Smooth muscle cell (in vitro differentiated cells): Measurements from ENCODE around the gene IGFALS. TPM values are rescaled to one million over a fixed set of nuclear protein-coding genes. Genes with fewer than 3 reads are reported as not detected.

Experiments used
- DNase-seq: peaks from one replicate; lab custom pipeline; 2025; ENCODE audit not compliant: unreplicated experiment; lab: John Stamatoyannopoulos, UW
- H2AFZ ChIP-seq: fragments of 200-600 bp; sonication (generic); 2 replicates; pipeline ENCODE4 v1.6.0; 2016; ENCODE audit warnings: antibody characterized with exemption, low read depth, mild to moderate bottlenecking
- H3F3A ChIP-seq: fragments of 200-600 bp; sonication (generic); 2 replicates; pipeline ENCODE4 v1.6.0; 2017; ENCODE audit warnings: antibody characterized with exemption, low read depth
- H3K27ac ChIP-seq: fragments of 200-600 bp; sonication (generic); 2 replicates; pipeline ENCODE4 v1.5.1; 2016; ENCODE audit warnings: low read depth, mild to moderate bottlenecking
- H3K27me3 ChIP-seq: fragments of 200-600 bp; sonication (generic); 2 replicates; pipeline ENCODE4 v1.6.1; 2016; ENCODE audit warnings: low read depth, mild to moderate bottlenecking
- H3K36me3 ChIP-seq: fragments of 200-600 bp; sonication (generic); 2 replicates; pipeline ENCODE4 v1.5.1; 2016; ENCODE audit warnings: low read depth
- H3K4me1 ChIP-seq: fragments of 200-600 bp; sonication (generic); 2 replicates; pipeline ENCODE4 v1.5.1; 2016; ENCODE audit warnings: low read depth
- H3K4me2 ChIP-seq: fragments of 200-600 bp; sonication (generic); 2 replicates; pipeline ENCODE4 v1.6.0; 2016; ENCODE audit warnings: mild to moderate bottlenecking
- H3K4me3 ChIP-seq: fragments of 200-600 bp; sonication (generic); 2 replicates; pipeline ENCODE4 v1.5.1; 2016; ENCODE audit warnings: mild to moderate bottlenecking
- H3K79me2 ChIP-seq: fragments of 200-600 bp; sonication (generic); 2 replicates; pipeline ENCODE4 v1.6.0; 2016; ENCODE audit warnings: low read depth, mild to moderate bottlenecking
- H3K9ac ChIP-seq: fragments of 200-600 bp; sonication (generic); 2 replicates; pipeline ENCODE4 v1.6.0; 2016; ENCODE audit warnings: low read depth
- H3K9me3 ChIP-seq: fragments of 200-600 bp; sonication (generic); replicated peaks from 2 replicates; pipeline ENCODE4 v1.5.1; 2016; ENCODE audit warnings: low read depth
- H4K20me1 ChIP-seq: fragments of 200-600 bp; sonication (generic); 2 replicates; pipeline ENCODE4 v1.6.0; 2016; ENCODE audit warnings: low read depth
- CTCF ChIP-seq: fragments of 200-600 bp; sonication (generic); IDR thresholded peaks from 2 replicates; pipeline ENCODE4 v1.5.1; 2017; ENCODE audit warnings: borderline replicate concordance, mild to moderate bottlenecking, antibody characterized with exemption; ENCODE audit not compliant: insufficient read depth, poor library complexity, severe bottlenecking
- WGBS: methylation state at CpG from one replicate; pipeline ENCODE4 v1.1.7; 2016; ENCODE audit warnings: low lambda C conversion rate; 5-methylcytosine and 5-hydroxymethylcytosine counted together
- polyA plus RNA-seq: library from polyadenylated mRNA; unstranded; fragments of >200 nt; fragmentation: Nextera tagmentation; extraction: Ambion mirVana; gene quantifications from 2 replicates; pipeline ENCODE4 v1.2.1, GENCODE V29; 2016
- total RNA-seq: library from RNA; depleted of rRNA; stranded (reverse); fragments of >200 nt; gene quantifications from 2 replicates; pipeline ENCODE4 v1.2.3, GENCODE V29; 2014

IGFALS gene
- total and polyA plus RNA-seq, 2 experiments from 2014 or later, result not detected

GRCh38 chr16:1771864-1772361, 21.6 kb downstream of the IGFALS start:
- WGBS, result 6% methylated on average over 21 of the region's 22 CpGs
- H2AFZ ChIP-seq, result no peak overlapping the region
- peak overlapping the region; percentile 100 for H3K4me2 ChIP-seq
- TF ChIP-seq CTCF, result no peak
- no peak for DNase-seq
- H3K9ac ChIP-seq, result peak overlapping the region; percentile 51
- no peaks in the 10 kb centered on the region for H3K9me3 ChIP-seq
- H3K79me2 ChIP-seq, result peaks cover 24% of the 10 kb centered on the region
- peak overlapping the region; percentile 83 for H3K4me3 ChIP-seq
- H3K4me1 ChIP-seq, result peaks cover 20% of the 10 kb centered on the region
- peaks cover 8% of the 10 kb centered on the region for H3F3A ChIP-seq
- H3K36me3 ChIP-seq, result no peaks in the 10 kb centered on the region
- no peaks in the 10 kb centered on the region for H3K27me3 ChIP-seq
- peak overlapping the region; percentile 68 for H3K27ac ChIP-seq
- H4K20me1 ChIP-seq, result peaks cover 23% of the 10 kb centered on the region

- peak; percentile 35 for DNase-seq
- H4K20me1 ChIP-seq, result peaks cover 23% of the 10 kb centered on the region
- H3K4me2 ChIP-seq, result peak within 1 kb of the TSS; percentile 100
- peaks cover 8% of the 10 kb centered on the region for H3F3A ChIP-seq
- peaks cover 24% of the 10 kb centered on the region for H3K79me2 ChIP-seq
- H3K9me3 ChIP-seq, result no peaks in the 10 kb centered on the region
- H3K27ac ChIP-seq, result peak within 1 kb of the TSS; percentile 68
- WGBS, result 2% methylated on average over 34 of the region's 79 CpGs
- TF ChIP-seq CTCF, result no peak
- H3K4me1 ChIP-seq, result peaks cover 20% of the 10 kb centered on the region
- peak within 1 kb of the TSS; percentile 86 for H3K9ac ChIP-seq
- H3K36me3 ChIP-seq, result no peaks in the 10 kb centered on the region
- H2AFZ ChIP-seq, result no peak within 1 kb of the TSS
- peak within 1 kb of the TSS; percentile 83 for H3K4me3 ChIP-seq
- H3K27me3 ChIP-seq, result no peaks in the 10 kb centered on the region
These were observed 22.2 kb downstream of the IGFALS start, which contains the start of gene NME3 for GRCh38 chr16:1771188-1771863. Gene NME3, minus strand, starts transcription at chr16:1771543. Its CDS starts 9 bp downstream, at chr16:1771534.

- Histone ChIP-seq H3K79me2 (peaks cover 24% of the 10 kb centered on the region), H3K9ac (peak overlapping the region; percentile 54), H3K4me3 (peak overlapping the region; percentile 83), H3K9me3 (no peaks in the 10 kb centered on the region), H3F3A (peaks cover 8% of the 10 kb centered on the region), H3K27me3 (no peaks in the 10 kb centered on the region), H3K36me3 (no peaks in the 10 kb centered on the region), H3K4me2 (peak overlapping the region; percentile 100), H3K27ac (peak overlapping the region; percentile 27), H4K20me1 (peaks cover 23% of the 10 kb centered on the region), H3K4me1 (peaks cover 20% of the 10 kb centered on the region), H2AFZ (no peak overlapping the region)
- WGBS, result 17% methylated on average over 73 of the region's 81 CpGs
- peak; percentile 22 for DNase-seq
- no peak for TF ChIP-seq CTCF
These were observed 22.9 kb downstream of the IGFALS start for GRCh38 chr16:1770328-1771187.
